Measurements from ENCODE around the gene GRIK3. TPM values are rescaled to one million over a fixed set of nuclear protein-coding genes. Genes with fewer than 3 reads are reported as not detected.
A peak's percentile ranks its signal among the peaks of the same experiment; 100 is the strongest.

The GRIK3 gene
- total RNA-seq (2021) (3.7 to 5.5 TPM (median 4.3 TPM) in 3 replicates), Bru-seq, nascent RNA (percentile 38 among the genes with signal in this experiment)
- long read RNA-seq, experiment 1, transcript GRIK3-202 (15 exons, 2,955 nt) = major isoform, 6 of 23 reads
- long read RNA-seq, experiment 1, partial matches to known transcripts = 0 of 23 reads
- long read RNA-seq, experiment 1, other reads (novel, unspliced or antisense) = 17 of 23 reads
- long read RNA-seq, experiment 2, partial matches to known transcripts = 2 of 2 reads
- long read RNA-seq, experiment 2, other reads (novel, unspliced or antisense) = 0 of 2 reads
- long read RNA-seq, experiment 3 = 0 reads

GRCh38 chr1:37034121-37035013, at the start of gene GRIK3:
Gene GRIK3 (minus strand): TSS chr1:37034515. CDS start chr1:37034108, 407 bp downstream.
- H3K9me3 Mint-ChIP-seq = no peaks in the 10 kb centered on the region
- DNase-seq (ENCODE audit: low spot score) (peak; percentile 62), ATAC-seq (peak; percentile 9)
- H3K4me1 Mint-ChIP-seq = peaks cover 66% of the 10 kb centered on the region
- peak within 1 kb of the TSS; percentile 69 for H3K4me3 Mint-ChIP-seq
- ChIA-PET POLR2A (no interaction called here), CTCF (interaction anchor here (0.6 to 1.9 kb wide), 10 partner anchors 9 to 458 kb away, joined by 3 to 8 read pairs (median 4); no protein-coding TSS in a partner anchor)
- H3K27ac Mint-ChIP-seq = no peak within 1 kb of the TSS
- H3K27me3 Mint-ChIP-seq (ENCODE audit: low read depth) = peaks cover 77% of the 10 kb centered on the region
- H3K36me3 Mint-ChIP-seq = no peaks in the 10 kb centered on the region
- peak; percentile 32; the same call in 1 of the 2 replicates for TF ChIP-seq FOXK1 (CRISPR knock-in tag; IDR thresholded peaks at IDR 0.05)
- TF ChIP-seq ZNF219 (CRISPR knock-in tag; IDR thresholded peaks at IDR 0.05; ENCODE audit: borderline replicate concordance) = no peak
- TF ChIP-seq TP53 (CRISPR knock-in tag; IDR thresholded peaks at IDR 0.05) = 0 out of 2 replicates have a peak, but pooled peaks have one; percentile 20
- TF ChIP-seq, protein P1, sequence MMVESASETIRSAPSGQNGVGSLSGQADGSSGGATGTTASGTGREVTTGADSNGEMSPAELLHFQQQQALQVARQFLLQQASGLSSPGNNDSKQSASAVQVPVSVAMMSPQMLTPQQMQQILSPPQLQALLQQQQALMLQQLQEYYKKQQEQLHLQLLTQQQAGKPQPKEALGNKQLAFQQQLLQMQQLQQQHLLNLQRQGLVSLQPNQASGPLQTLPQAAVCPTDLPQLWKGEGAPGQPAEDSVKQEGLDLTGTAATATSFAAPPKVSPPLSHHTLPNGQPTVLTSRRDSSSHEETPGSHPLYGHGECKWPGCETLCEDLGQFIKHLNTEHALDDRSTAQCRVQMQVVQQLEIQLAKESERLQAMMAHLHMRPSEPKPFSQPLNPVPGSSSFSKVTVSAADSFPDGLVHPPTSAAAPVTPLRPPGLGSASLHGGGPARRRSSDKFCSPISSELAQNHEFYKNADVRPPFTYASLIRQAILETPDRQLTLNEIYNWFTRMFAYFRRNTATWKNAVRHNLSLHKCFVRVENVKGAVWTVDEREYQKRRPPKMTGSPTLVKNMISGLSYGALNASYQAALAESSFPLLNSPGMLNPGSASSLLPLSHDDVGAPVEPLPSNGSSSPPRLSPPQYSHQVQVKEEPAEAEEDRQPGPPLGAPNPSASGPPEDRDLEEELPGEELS (CRISPR knock-in tag; IDR thresholded peaks at IDR 0.05) = 0 out of 2 replicates have a peak, but pooled peaks have one; percentile 24
- TF ChIP-seq NR1H2 (CRISPR knock-in tag; IDR thresholded peaks at IDR 0.05) = no peak
- TF ChIP-seq, protein P2, sequence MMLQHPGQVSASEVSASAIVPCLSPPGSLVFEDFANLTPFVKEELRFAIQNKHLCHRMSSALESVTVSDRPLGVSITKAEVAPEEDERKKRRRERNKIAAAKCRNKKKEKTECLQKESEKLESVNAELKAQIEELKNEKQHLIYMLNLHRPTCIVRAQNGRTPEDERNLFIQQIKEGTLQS (CRISPR knock-in tag; conservative IDR thresholded peaks at IDR 0.05) = no peak
- TF ChIP-seq ZNF232 (CRISPR knock-in tag; IDR thresholded peaks at IDR 0.05) = no peak
- TF ChIP-seq RORB (CRISPR knock-in tag; IDR thresholded peaks at IDR 0.05) = no peak
- TF ChIP-seq, protein P3, sequence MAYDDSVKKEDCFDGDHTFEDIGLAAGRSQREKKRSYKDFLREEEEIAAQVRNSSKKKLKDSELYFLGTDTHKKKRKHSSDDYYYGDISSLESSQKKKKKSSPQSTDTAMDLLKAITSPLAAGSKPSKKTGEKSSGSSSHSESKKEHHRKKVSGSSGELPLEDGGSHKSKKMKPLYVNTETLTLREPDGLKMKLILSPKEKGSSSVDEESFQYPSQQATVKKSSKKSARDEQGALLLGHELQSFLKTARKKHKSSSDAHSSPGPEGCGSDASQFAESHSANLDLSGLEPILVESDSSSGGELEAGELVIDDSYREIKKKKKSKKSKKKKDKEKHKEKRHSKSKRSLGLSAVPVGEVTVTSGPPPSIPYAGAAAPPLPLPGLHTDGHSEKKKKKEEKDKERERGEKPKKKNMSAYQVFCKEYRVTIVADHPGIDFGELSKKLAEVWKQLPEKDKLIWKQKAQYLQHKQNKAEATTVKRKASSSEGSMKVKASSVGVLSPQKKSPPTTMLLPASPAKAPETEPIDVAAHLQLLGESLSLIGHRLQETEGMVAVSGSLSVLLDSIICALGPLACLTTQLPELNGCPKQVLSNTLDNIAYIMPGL (CRISPR knock-in tag; IDR thresholded peaks at IDR 0.05) = 0 out of 2 replicates have a peak, but pooled peaks have one; percentile 29
- TF ChIP-seq, protein P4, sequence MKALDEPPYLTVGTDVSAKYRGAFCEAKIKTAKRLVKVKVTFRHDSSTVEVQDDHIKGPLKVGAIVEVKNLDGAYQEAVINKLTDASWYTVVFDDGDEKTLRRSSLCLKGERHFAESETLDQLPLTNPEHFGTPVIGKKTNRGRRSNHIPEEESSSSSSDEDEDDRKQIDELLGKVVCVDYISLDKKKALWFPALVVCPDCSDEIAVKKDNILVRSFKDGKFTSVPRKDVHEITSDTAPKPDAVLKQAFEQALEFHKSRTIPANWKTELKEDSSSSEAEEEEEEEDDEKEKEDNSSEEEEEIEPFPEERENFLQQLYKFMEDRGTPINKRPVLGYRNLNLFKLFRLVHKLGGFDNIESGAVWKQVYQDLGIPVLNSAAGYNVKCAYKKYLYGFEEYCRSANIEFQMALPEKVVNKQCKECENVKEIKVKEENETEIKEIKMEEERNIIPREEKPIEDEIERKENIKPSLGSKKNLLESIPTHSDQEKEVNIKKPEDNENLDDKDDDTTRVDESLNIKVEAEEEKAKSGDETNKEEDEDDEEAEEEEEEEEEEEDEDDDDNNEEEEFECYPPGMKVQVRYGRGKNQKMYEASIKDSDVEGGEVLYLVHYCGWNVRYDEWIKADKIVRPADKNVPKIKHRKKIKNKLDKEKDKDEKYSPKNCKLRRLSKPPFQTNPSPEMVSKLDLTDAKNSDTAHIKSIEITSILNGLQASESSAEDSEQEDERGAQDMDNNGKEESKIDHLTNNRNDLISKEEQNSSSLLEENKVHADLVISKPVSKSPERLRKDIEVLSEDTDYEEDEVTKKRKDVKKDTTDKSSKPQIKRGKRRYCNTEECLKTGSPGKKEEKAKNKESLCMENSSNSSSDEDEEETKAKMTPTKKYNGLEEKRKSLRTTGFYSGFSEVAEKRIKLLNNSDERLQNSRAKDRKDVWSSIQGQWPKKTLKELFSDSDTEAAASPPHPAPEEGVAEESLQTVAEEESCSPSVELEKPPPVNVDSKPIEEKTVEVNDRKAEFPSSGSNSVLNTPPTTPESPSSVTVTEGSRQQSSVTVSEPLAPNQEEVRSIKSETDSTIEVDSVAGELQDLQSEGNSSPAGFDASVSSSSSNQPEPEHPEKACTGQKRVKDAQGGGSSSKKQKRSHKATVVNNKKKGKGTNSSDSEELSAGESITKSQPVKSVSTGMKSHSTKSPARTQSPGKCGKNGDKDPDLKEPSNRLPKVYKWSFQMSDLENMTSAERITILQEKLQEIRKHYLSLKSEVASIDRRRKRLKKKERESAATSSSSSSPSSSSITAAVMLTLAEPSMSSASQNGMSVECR (CRISPR knock-in tag; IDR thresholded peaks at IDR 0.05; ENCODE audit: borderline replicate concordance) = no peak
- TF ChIP-seq TEAD1 (CRISPR knock-in tag; IDR thresholded peaks at IDR 0.05) = no peak
- TF ChIP-seq, protein P5, sequence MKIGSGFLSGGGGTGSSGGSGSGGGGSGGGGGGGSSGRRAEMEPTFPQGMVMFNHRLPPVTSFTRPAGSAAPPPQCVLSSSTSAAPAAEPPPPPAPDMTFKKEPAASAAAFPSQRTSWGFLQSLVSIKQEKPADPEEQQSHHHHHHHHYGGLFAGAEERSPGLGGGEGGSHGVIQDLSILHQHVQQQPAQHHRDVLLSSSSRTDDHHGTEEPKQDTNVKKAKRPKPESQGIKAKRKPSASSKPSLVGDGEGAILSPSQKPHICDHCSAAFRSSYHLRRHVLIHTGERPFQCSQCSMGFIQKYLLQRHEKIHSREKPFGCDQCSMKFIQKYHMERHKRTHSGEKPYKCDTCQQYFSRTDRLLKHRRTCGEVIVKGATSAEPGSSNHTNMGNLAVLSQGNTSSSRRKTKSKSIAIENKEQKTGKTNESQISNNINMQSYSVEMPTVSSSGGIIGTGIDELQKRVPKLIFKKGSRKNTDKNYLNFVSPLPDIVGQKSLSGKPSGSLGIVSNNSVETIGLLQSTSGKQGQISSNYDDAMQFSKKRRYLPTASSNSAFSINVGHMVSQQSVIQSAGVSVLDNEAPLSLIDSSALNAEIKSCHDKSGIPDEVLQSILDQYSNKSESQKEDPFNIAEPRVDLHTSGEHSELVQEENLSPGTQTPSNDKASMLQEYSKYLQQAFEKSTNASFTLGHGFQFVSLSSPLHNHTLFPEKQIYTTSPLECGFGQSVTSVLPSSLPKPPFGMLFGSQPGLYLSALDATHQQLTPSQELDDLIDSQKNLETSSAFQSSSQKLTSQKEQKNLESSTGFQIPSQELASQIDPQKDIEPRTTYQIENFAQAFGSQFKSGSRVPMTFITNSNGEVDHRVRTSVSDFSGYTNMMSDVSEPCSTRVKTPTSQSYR (CRISPR knock-in tag; IDR thresholded peaks at IDR 0.05) = no peak
- no peak for TF ChIP-seq MLX (CRISPR knock-in tag; IDR thresholded peaks at IDR 0.05)
- TF ChIP-seq ZNF671 (CRISPR knock-in tag; IDR thresholded peaks at IDR 0.05) = no peak
- no peak for TF ChIP-seq NFATC4 (CRISPR knock-in tag; IDR thresholded peaks at IDR 0.05)
- no peak for TF ChIP-seq ZNF317 (CRISPR knock-in tag; IDR thresholded peaks at IDR 0.05; ENCODE audit: borderline replicate concordance, low read depth)
- TF ChIP-seq, protein P6, sequence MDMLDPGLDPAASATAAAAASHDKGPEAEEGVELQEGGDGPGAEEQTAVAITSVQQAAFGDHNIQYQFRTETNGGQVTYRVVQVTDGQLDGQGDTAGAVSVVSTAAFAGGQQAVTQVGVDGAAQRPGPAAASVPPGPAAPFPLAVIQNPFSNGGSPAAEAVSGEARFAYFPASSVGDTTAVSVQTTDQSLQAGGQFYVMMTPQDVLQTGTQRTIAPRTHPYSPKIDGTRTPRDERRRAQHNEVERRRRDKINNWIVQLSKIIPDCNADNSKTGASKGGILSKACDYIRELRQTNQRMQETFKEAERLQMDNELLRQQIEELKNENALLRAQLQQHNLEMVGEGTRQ (CRISPR knock-in tag; IDR thresholded peaks at IDR 0.05) = no peak
- TF ChIP-seq ZNF138 (CRISPR knock-in tag; conservative IDR thresholded peaks at IDR 0.05) = no peak
- TF ChIP-seq ZBTB43 (CRISPR knock-in tag; IDR thresholded peaks at IDR 0.05) = peak; percentile 70; the same call in 1 of the 2 replicates
- no peak for TF ChIP-seq FOXP1 (CRISPR knock-in tag; IDR thresholded peaks at IDR 0.05; ENCODE audit: borderline replicate concordance)

All from WTC11 (cell line).